IMR-90 (cell line): ENCODE measurements around the gene CROCC2. TPM values are rescaled to one million over a fixed set of nuclear protein-coding genes. Genes with fewer than 3 reads are reported as not detected.

ENCODE experiments used
- ATAC-seq: fragments of 200-7000 bp; cut with Tn5 transposase; 2 replicates; pipeline ENCODE4 v1.9.1; 2020; ENCODE audit warnings: low read depth, mild to moderate bottlenecking, moderate library complexity
- BruUV-seq: library from RNA; stranded (reverse); fragments of 400-500 nt; replicated peaks from 2 replicates; lab custom pipeline; 2021; lab: Mats Ljungman, UMichigan
- CTCF ChIA-PET: fragments of 300-600 bp; formaldehyde crosslinking; extraction: SDS; loops from one replicate; lab custom pipeline; 2021; ENCODE audit warnings: antibody characterized with exemption; lab: Yijun Ruan, JAX
- POLR2A ChIA-PET: fragments of 300-600 bp; sonication (Branson Sonifier 250); formaldehyde crosslinking; loops from one replicate; lab custom pipeline; 2022; ENCODE audit warnings: antibody characterized with exemption; ENCODE audit not compliant: unreplicated experiment; lab: Charles Lee
- DNase-seq: peaks from one replicate; pipeline ENCODE4 v3.0.0; 2013
- H2AFZ ChIP-seq: replicated peaks from 2 replicates; pipeline ENCODE3; 2013; ENCODE audit warnings: low read length, mild to moderate bottlenecking; ENCODE audit not compliant: poor library complexity
- H2AK5ac ChIP-seq: 2 replicates; pipeline ENCODE4 v1.6.1; 2013; ENCODE audit warnings: low read depth, low read length, inconsistent platforms
- H2AK9ac ChIP-seq: replicated peaks from 2 replicates; pipeline ENCODE3; 2013; ENCODE audit warnings: mild to moderate bottlenecking, low read depth, low read length, moderate library complexity; ENCODE audit not compliant: poor library complexity
- H2BK120ac ChIP-seq: 2 replicates; pipeline ENCODE4 v1.6.1; 2013; ENCODE audit warnings: low read depth, low read length, inconsistent platforms
- H2BK15ac ChIP-seq: 3 replicates; pipeline ENCODE4 v1.6.1; 2013; ENCODE audit warnings: low read depth, low read length, inconsistent platforms
- H2BK20ac ChIP-seq: 2 replicates; pipeline ENCODE4 v1.6.1; 2013; ENCODE audit warnings: low read depth, mild to moderate bottlenecking, inconsistent platforms, low read length, moderate library complexity
- H2BK5ac ChIP-seq: 2 replicates; pipeline ENCODE4 v1.6.1; 2013; ENCODE audit warnings: mild to moderate bottlenecking, low read depth, low read length, inconsistent platforms; ENCODE audit not compliant: poor library complexity, severe bottlenecking
- H3K14ac ChIP-seq: replicated peaks from 2 replicates; pipeline ENCODE4 v1.6.1; 2013; ENCODE audit warnings: low read depth, low read length, inconsistent platforms
- H3K18ac ChIP-seq: 2 replicates; pipeline ENCODE4 v1.6.1; 2013; ENCODE audit warnings: low read depth, low read length, control low read depth
- H3K23ac ChIP-seq: 2 replicates; pipeline ENCODE4 v1.6.1; 2013; ENCODE audit warnings: low read depth, low read length, inconsistent platforms
- H3K27ac ChIP-seq: 2 replicates; pipeline ENCODE4 v1.5.1; 2013; ENCODE audit warnings: mild to moderate bottlenecking, control low read depth, low read length; ENCODE audit not compliant: insufficient read depth
- H3K27me3 ChIP-seq: 2 replicates; pipeline ENCODE4 v1.6.1; 2013; ENCODE audit warnings: low read length; ENCODE audit not compliant: control insufficient read depth, insufficient read depth
- H3K36me3 ChIP-seq: 2 replicates; pipeline ENCODE4 v1.6.1; 2013; ENCODE audit warnings: low read length, mixed read lengths; ENCODE audit not compliant: control insufficient read depth, insufficient read depth
- H3K4ac ChIP-seq: 2 replicates; pipeline ENCODE4 v1.6.1; 2013; ENCODE audit warnings: low read depth, low read length, inconsistent platforms
- H3K4me1 ChIP-seq: 2 replicates; pipeline ENCODE4 v1.6.1; 2013; ENCODE audit warnings: low read length, mixed read lengths; ENCODE audit not compliant: control insufficient read depth, insufficient read depth
- H3K4me2 ChIP-seq: 2 replicates; pipeline ENCODE4 v1.6.1; 2013; ENCODE audit warnings: low read depth, mild to moderate bottlenecking, control low read depth, low read length, moderate library complexity
- H3K4me3 ChIP-seq: 2 replicates; pipeline ENCODE4 v1.5.1; 2013; ENCODE audit warnings: low read depth, mild to moderate bottlenecking, control low read depth, low read length, moderate library complexity; ENCODE audit not compliant: insufficient read depth
- H3K56ac ChIP-seq: 2 replicates; pipeline ENCODE4 v1.6.1; 2013; ENCODE audit warnings: low read length, inconsistent platforms; ENCODE audit not compliant: insufficient read depth; ENCODE audit errors: extremely low read depth
- H3K79me1 ChIP-seq, 2 experiments: 2 replicates each; pipeline ENCODE4 v1.6.1; 2013; ENCODE audit warnings: low read length in 2 of 2, inconsistent platforms in 1 of 2, low read depth in 1 of 2
- H3K9ac ChIP-seq: 2 replicates; pipeline ENCODE4 v1.6.1; 2013; ENCODE audit warnings: low read depth, low read length, control low read depth
- H3K9me1 ChIP-seq: 2 replicates; pipeline ENCODE4 v1.6.1; 2013; ENCODE audit warnings: low read length, inconsistent platforms; ENCODE audit not compliant: insufficient read depth
- H3K9me3 ChIP-seq: 2 replicates; pipeline ENCODE4 v1.6.1; 2013; ENCODE audit warnings: low read length; ENCODE audit not compliant: control insufficient read depth, insufficient read depth
- H4K20me1 ChIP-seq: 2 replicates; pipeline ENCODE4 v1.6.1; 2013; ENCODE audit warnings: low read length, inconsistent platforms; ENCODE audit not compliant: insufficient read depth
- H4K5ac ChIP-seq: 2 replicates; pipeline ENCODE4 v1.6.1; 2013; ENCODE audit warnings: mild to moderate bottlenecking, low read depth, low read length, control low read depth
- H4K8ac ChIP-seq, 2 experiments: 2 replicates each; pipeline ENCODE4 v1.6.1; 2013; ENCODE audit warnings: low read depth in 2 of 2, low read length in 2 of 2, control low read depth in 1 of 2, inconsistent platforms in 1 of 2
- H4K91ac ChIP-seq: 2 replicates; pipeline ENCODE4 v1.6.1; 2013; ENCODE audit warnings: low read depth, low read length, inconsistent platforms; ENCODE audit not compliant: insufficient read depth
- BHLHE40 ChIP-seq: fragments of 150-350 bp; IDR thresholded peaks from 2 replicates; pipeline ENCODE4 v1.6.1; 2016; ENCODE audit warnings: mild to moderate bottlenecking, low read depth, low read length
- CTCF ChIP-seq: conservative IDR thresholded peaks from 2 replicates; pipeline ENCODE4 v1.5.1; 2012; ENCODE audit warnings: mild to moderate bottlenecking, low read depth, low read length, improper control_type of control experiment
- ELK1 ChIP-seq: fragments of 150-350 bp; IDR thresholded peaks from 2 replicates; pipeline ENCODE4 v1.6.1; 2016; ENCODE audit warnings: low read depth, mild to moderate bottlenecking, low read length, moderate library complexity, borderline replicate concordance
- FOS ChIP-seq: fragments of 150-350 bp; IDR thresholded peaks from 2 replicates; pipeline ENCODE4 v1.6.1; 2016; ENCODE audit warnings: low read depth, low read length
- RCOR1 ChIP-seq: IDR thresholded peaks from 2 replicates; pipeline ENCODE4 v1.6.1; 2012; ENCODE audit warnings: mild to moderate bottlenecking, low read length, improper control_type of control experiment; ENCODE audit not compliant: insufficient replicate concordance
- RFX5 ChIP-seq: IDR thresholded peaks from 2 replicates; pipeline ENCODE4 v1.8.0; 2012; ENCODE audit warnings: low read depth, mild to moderate bottlenecking, low read length, moderate library complexity
- WGBS, 2 experiments: methylation state at CpG; one replicate each; pipeline versions ENCODE4 v1.1.5 to v1.1.7; 2013; ENCODE audit warnings: missing lambda C conversion rate in 2 of 2; ENCODE audit not compliant: insufficient read length in 1 of 2; ENCODE audit errors: extremely low coverage in 2 of 2; 5-methylcytosine and 5-hydroxymethylcytosine counted together
- dilution Hi-C: fragments of 300-500 bp; cut with HindIII; formaldehyde crosslinking; loops from one replicate; pipeline ENCODE4 v1.14.3; 2018; ENCODE audit warnings: low sequenced_read_pairs; ENCODE audit not compliant: unreplicated experiment
- in situ Hi-C: fragments of 300-500 bp; cut with MboI; formaldehyde crosslinking; loops from 3 replicates; pipeline ENCODE4 v1.14.3; 2019; ENCODE audit warnings: low sequenced_read_pairs, inconsistent platforms, mixed read lengths
- intact Hi-C: fragments of 100-400 bp; cut with micrococcal nuclease; formaldehyde crosslinking; loops from 2 replicates; pipeline ENCODE4 v1.10.0; 2022
- polyA plus RNA-seq, 3 experiments: library from polyadenylated mRNA; depleted of rRNA; stranded (reverse); fragments of >200 nt; gene quantifications; 2 replicates each; pipeline ENCODE4 v1.2.3, GENCODE V29; 2012; ENCODE audit warnings: low replicate concordance in 1 of 3
- total RNA-seq: library from RNA; depleted of rRNA; stranded (reverse); fragments of >200 nt; gene quantifications from 2 replicates; pipeline ENCODE4 v1.2.3, GENCODE V29; 2012
- TF ChIP-seq, protein P1 (sequence below): fragments of 150-350 bp; IDR thresholded peaks from 2 replicates; pipeline ENCODE4 v1.6.1; 2017; ENCODE audit warnings: mild to moderate bottlenecking, antibody characterized with exemption, low read length, low read depth

The CROCC2 gene
- total and polyA plus RNA-seq, 2 of the 4 experiments (the other 2 are of a cell fraction) = not detected

DNA sequence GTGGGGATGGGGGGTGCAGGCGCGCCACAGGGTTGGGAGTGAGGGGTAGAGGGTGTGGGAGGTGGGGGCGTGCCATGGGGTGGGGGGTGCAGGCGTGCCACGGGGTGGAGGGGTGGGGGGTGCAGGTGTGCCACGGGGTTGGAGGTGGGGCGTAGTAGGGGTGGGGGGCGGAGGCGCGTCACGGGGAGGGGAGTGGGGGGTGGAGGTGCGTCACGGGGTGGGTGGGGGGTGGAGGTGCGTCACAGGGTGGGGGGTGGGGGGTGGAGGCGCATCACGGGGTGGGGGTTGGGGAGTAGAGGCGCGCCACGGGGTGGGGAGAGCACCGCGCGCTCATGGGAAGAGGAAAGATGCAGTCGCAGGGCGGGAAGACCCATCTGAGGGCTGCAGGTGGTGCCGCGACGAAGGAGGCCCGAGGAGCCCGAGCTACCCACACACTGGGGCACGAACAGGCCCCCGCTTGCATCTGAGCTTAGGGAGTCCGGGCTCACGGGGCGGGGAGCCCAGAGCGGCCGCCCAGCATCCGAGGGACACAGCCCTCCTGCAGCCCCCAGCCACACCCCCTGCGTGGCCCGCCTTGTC, 129.8 kb downstream of the CROCC2 start:
- Histone ChIP-seq H3K9me1 (no peaks in the 10 kb centered on the region), H3K4me1 (no peaks in the 10 kb centered on the region), H3K9ac (no peak overlapping the region), H3K27me3 (no peaks in the 10 kb centered on the region), H4K5ac (no peak overlapping the region), H3K4ac (no peak overlapping the region), H3K4me3 (no peak overlapping the region), H3K27ac (no peak overlapping the region), H3K9me3 (no peaks in the 10 kb centered on the region), H4K20me1 (no peaks in the 10 kb centered on the region), H3K14ac (no peak overlapping the region), H4K8ac (no peak overlapping the region), H4K91ac (no peak overlapping the region), H2BK20ac (no peak overlapping the region), H3K36me3 (peaks cover 16% of the 10 kb centered on the region), H2BK5ac (no peak overlapping the region), H2BK120ac (no peak overlapping the region), H3K79me1 (no peaks in the 10 kb centered on the region), H2AK9ac (no peak overlapping the region), H3K18ac (no peak overlapping the region), H2AFZ (no peak overlapping the region), H3K23ac (no peak overlapping the region), H2BK15ac (no peak overlapping the region), H2AK5ac (no peak overlapping the region), H3K56ac (no peak overlapping the region), H3K4me2 (no peak overlapping the region)
- dilution Hi-C loops (no loop called here), intact Hi-C loops (no loop called here), in situ Hi-C loops (no loop called here)
- CTCF ChIA-PET = no interaction called here
- POLR2A ChIA-PET = no interaction called here
- DNase-seq = no peak
- ATAC-seq = no peak
- whole genome bisulfite sequencing, 2 experiments = 68% methylated on average over 7 of the region's 39 CpGs; no CpG with 5 or more reads in 1 of the 2 experiments
- TF ChIP-seq ELK1 (no peak), CTCF (no peak), FOS (no peak), RCOR1 (no peak), BHLHE40 (no peak), RFX5 (no peak)
- TF ChIP-seq, protein P1, sequence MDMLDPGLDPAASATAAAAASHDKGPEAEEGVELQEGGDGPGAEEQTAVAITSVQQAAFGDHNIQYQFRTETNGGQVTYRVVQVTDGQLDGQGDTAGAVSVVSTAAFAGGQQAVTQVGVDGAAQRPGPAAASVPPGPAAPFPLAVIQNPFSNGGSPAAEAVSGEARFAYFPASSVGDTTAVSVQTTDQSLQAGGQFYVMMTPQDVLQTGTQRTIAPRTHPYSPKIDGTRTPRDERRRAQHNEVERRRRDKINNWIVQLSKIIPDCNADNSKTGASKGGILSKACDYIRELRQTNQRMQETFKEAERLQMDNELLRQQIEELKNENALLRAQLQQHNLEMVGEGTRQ = no peak
- no TSS peak for BruUV-seq
